GM12891 (cell line): ENCODE results near the gene RNLS.
"Not testable (repeated sequence)": the region's sequence is repeated elsewhere in the genome, so short reads cannot be mapped to it uniquely, and the experiment has no call there.

ENCODE experiments used
- DNase-seq: peaks from one replicate; pipeline ENCODE4 v3.0.0; 2011; ENCODE audit warnings: low spot score; ENCODE audit not compliant: insufficient read length
- FAIRE-seq: peaks from 2 replicates; lab custom pipeline; 2011; peaks lifted over from hg19 to GRCh38; lab: Jason Lieb, UNC
- PAX5 ChIP-seq: IDR thresholded peaks from 2 replicates; pipeline ENCODE4 v1.6.1; 2011; ENCODE audit warnings: low read length, moderate library complexity, mild to moderate bottlenecking; ENCODE audit not compliant: insufficient read depth, severe bottlenecking
- POLR2A ChIP-seq: IDR thresholded peaks from 2 replicates; pipeline ENCODE4 v1.6.1; 2011; ENCODE audit warnings: low read depth, low read length, control low read depth
- POLR2AphosphoS5 ChIP-seq: IDR thresholded peaks from 2 replicates; pipeline ENCODE4 v1.6.1; 2011; ENCODE audit warnings: low read depth, low read length, control low read depth
- POU2F2 ChIP-seq: IDR thresholded peaks from 2 replicates; pipeline ENCODE4 v1.6.1; 2011; ENCODE audit warnings: low read depth, mild to moderate bottlenecking, control low read depth, low read length, moderate library complexity
- SPI1 ChIP-seq: IDR thresholded peaks from 2 replicates; pipeline ENCODE4 v1.6.1; 2011; ENCODE audit warnings: low read depth, low read length, control low read depth
- TAF1 ChIP-seq: IDR thresholded peaks from 2 replicates; pipeline ENCODE4 v1.6.1; 2011; ENCODE audit warnings: low read depth, low read length, control low read depth

RNLS gene

GRCh38 chr10:88315755-88316154, 267.4 kb downstream of the RNLS start:
- DNase-seq (no peak), FAIRE-seq (no peak)
- TF ChIP-seq POU2F2 = no peak
- TF ChIP-seq PAX5 = no peak
- no peak for TF ChIP-seq POLR2A
- no peak for TF ChIP-seq TAF1
- TF ChIP-seq POLR2AphosphoS5 = no peak
- no peak for TF ChIP-seq SPI1

GRCh38 chr10:88314362-88314761, 268.8 kb downstream of the RNLS start:
- TF ChIP-seq POLR2A = no peak
- TF ChIP-seq SPI1 = no peak
- TF ChIP-seq PAX5 = no peak
- no peak for TF ChIP-seq POLR2AphosphoS5
- TF ChIP-seq POU2F2 = no peak
- TF ChIP-seq TAF1 = no peak
- FAIRE-seq (peak; percentile 16), DNase-seq (no peak)

GRCh38 chr10:88313878-88314277, 269.2 kb downstream of the RNLS start:
- FAIRE-seq = peak; percentile 80
- TF ChIP-seq PAX5 (no peak), TAF1 (no peak), POLR2A (no peak), SPI1 (no peak), POU2F2 (no peak)
- DNase-seq = no peak

- TF ChIP-seq POLR2A = no peak
- TF ChIP-seq PAX5 = no peak
- TF ChIP-seq POLR2AphosphoS5 = no peak
- TF ChIP-seq TAF1 = no peak
- no peak for TF ChIP-seq POU2F2
- no peak for TF ChIP-seq SPI1
- DNase-seq (no peak), FAIRE-seq (no peak)
Measured at GRCh38 chr10:88312855-88313254, 270.3 kb downstream of the RNLS start.

- TF ChIP-seq POU2F2 (no peak), SPI1 (peak; percentile 93)
- no peak for DNase-seq
- FAIRE-seq = peak; percentile 54
Measured at GRCh38 chr10:88311264-88311663, 271.9 kb downstream of the RNLS start.

- TF ChIP-seq TAF1 = no peak
- TF ChIP-seq POLR2A = no peak
- peak; percentile 43 for TF ChIP-seq SPI1
- FAIRE-seq (no peak), DNase-seq (no peak)
Measured at GRCh38 chr10:88309365-88309764, 273.8 kb downstream of the RNLS start.

- FAIRE-seq, DNase-seq: not testable (repeated sequence)
Measured at GRCh38 chr10:88308361-88308760, 274.8 kb downstream of the RNLS start.

GRCh38 chr10:88299787-88300186, 283.3 kb downstream of the RNLS start:
- FAIRE-seq (peak; percentile 60), DNase-seq (no peak)
- TF ChIP-seq PAX5 (no peak), SPI1 (no peak), POU2F2 (no peak)

GRCh38 chr10:88297103-88297502, 286.0 kb downstream of the RNLS start:
- TF ChIP-seq POU2F2 = no peak
- no peak for TF ChIP-seq POLR2A
- no peak for TF ChIP-seq TAF1
- no peak for TF ChIP-seq SPI1
- no peak for TF ChIP-seq POLR2AphosphoS5
- no peak for TF ChIP-seq PAX5
- FAIRE-seq = peak; percentile 28
- no peak for DNase-seq

GRCh38 chr10:88293651-88294230, 289.4 kb downstream of the RNLS start:
- FAIRE-seq (no peak), DNase-seq (no peak)
- TF ChIP-seq POLR2A (no peak), POU2F2 (no peak), TAF1 (no peak), SPI1 (no peak), PAX5 (no peak), POLR2AphosphoS5 (no peak)

- FAIRE-seq (no peak), DNase-seq (no peak)
- no peak for TF ChIP-seq PAX5
- TF ChIP-seq POLR2A = no peak
- TF ChIP-seq POU2F2 = no peak
- TF ChIP-seq SPI1 = peak; percentile 78
Measured at GRCh38 chr10:88293073-88293472, 290.0 kb downstream of the RNLS start.
